K562 (cell line): ENCODE results near the gene PACS1. TPM values are rescaled to one million over a fixed set of nuclear protein-coding genes. Genes with fewer than 3 reads are reported as not detected.

Source experiments
- CTBP1 ChIP-seq: fragments of 450-650 bp; IDR thresholded peaks from 2 replicates; pipeline ENCODE4 v1.6.1; 2016; ENCODE audit warnings: borderline replicate concordance
- ELF1 ChIP-seq: fragments of 200-800 bp; sonication (Bioruptor generic); IDR thresholded peaks from 2 replicates; pipeline ENCODE4 v1.6.1; 2016; ENCODE audit warnings: missing genetic modification characterization, missing compliant biosample characterization
- GATA2 ChIP-seq: sonication (generic); formaldehyde crosslinking; IDR thresholded peaks from 2 replicates; pipeline ENCODE4 v1.4.0; 2020; ENCODE audit warnings: mild to moderate bottlenecking, missing genetic modification reagents
- GTF2E2 ChIP-seq: fragments of 200-800 bp; sonication (Bioruptor generic); IDR thresholded peaks from 2 replicates; pipeline ENCODE4 v1.6.1; 2016; ENCODE audit warnings: missing genetic modification characterization, missing compliant biosample characterization
- HMG20B ChIP-seq: fragments of 250-450 bp; sonication (Bioruptor Pico); IDR thresholded peaks from 2 replicates; pipeline ENCODE4 v1.5.0; 2021; ENCODE audit warnings: mild to moderate bottlenecking
- KDM2B ChIP-seq: fragments of 250-450 bp; sonication (Bioruptor Pico); IDR thresholded peaks from 2 replicates; pipeline ENCODE4 v1.8.0; 2021; ENCODE audit warnings: mild to moderate bottlenecking, moderate library complexity
- MCM7 ChIP-seq, 2 experiments: fragments of 450-650 bp; IDR thresholded peaks; 2 replicates each; pipeline ENCODE4 v1.6.1; 2016 to 2018
- RB1 ChIP-seq: fragments of 450-650 bp; IDR thresholded peaks from 2 replicates; pipeline ENCODE4 v1.6.1; 2017; ENCODE audit warnings: low read depth, mild to moderate bottlenecking
- SMAD4 ChIP-seq: fragments of 250-450 bp; sonication (Bioruptor Pico); conservative IDR thresholded peaks from 2 replicates; pipeline ENCODE4 v1.8.0; 2021; ENCODE audit warnings: inconsistent platforms, mild to moderate bottlenecking, moderate library complexity
- SMARCE1 ChIP-seq: fragments of 450-650 bp; IDR thresholded peaks from 2 replicates; pipeline ENCODE4 v1.7.1; 2016; ENCODE audit warnings: mild to moderate bottlenecking
- SP2 ChIP-seq: IDR thresholded peaks from 2 replicates; pipeline ENCODE4 v1.6.1; 2011; ENCODE audit warnings: mild to moderate bottlenecking, low read depth, low read length, moderate library complexity; ENCODE audit not compliant: poor library complexity, severe bottlenecking; ENCODE audit errors: extremely low read depth
- ZKSCAN3 ChIP-seq: fragments of 250-450 bp; sonication (Bioruptor Pico); IDR thresholded peaks from 2 replicates; pipeline ENCODE4 v1.4.0; 2020
- ZNF165 ChIP-seq: fragments of 250-450 bp; sonication (Bioruptor Pico); IDR thresholded peaks from 2 replicates; pipeline ENCODE4 v1.4.0; 2020; ENCODE audit warnings: borderline replicate concordance
- ZNF175 ChIP-seq: fragments of 200-800 bp; sonication (Bioruptor generic); IDR thresholded peaks from 2 replicates; pipeline ENCODE4 v1.6.1; 2016; ENCODE audit warnings: low read depth, mild to moderate bottlenecking, missing genetic modification characterization, missing compliant biosample characterization
- ZNF57 ChIP-seq: fragments of 450-650 bp; formaldehyde crosslinking; IDR thresholded peaks from 2 replicates; pipeline ENCODE4 v1.4.0; 2020; ENCODE audit warnings: mild to moderate bottlenecking, moderate library complexity
- ZNF76 ChIP-seq: fragments of 250-450 bp; sonication (Bioruptor Pico); IDR thresholded peaks from 2 replicates; pipeline ENCODE4 v1.4.0; 2020; ENCODE audit warnings: mild to moderate bottlenecking, moderate library complexity, borderline replicate concordance
- ZNF77 ChIP-seq: fragments of 250-450 bp; sonication (Bioruptor Pico); IDR thresholded peaks from 2 replicates; pipeline ENCODE4 v1.5.0; 2020
- polyA plus RNA-seq, 8 experiments: library from polyadenylated mRNA; depleted of rRNA in 4 of 8; stranded (reverse) in 5 of 8; unstranded in 3 of 8; fragments of >200 nt; fragmentation: Nextera tagmentation in 2 of 8; fragmentation: Illumina TruSeq in 1 of 8; extraction: Ambion mirVana in 2 of 8; extraction: Trizol in 1 of 8; gene quantifications; 2 replicates each; pipeline versions ENCODE4 v1.2.1 to v1.2.3, GENCODE V29; 2011 to 2014; ENCODE audit warnings: inconsistent platforms in 1 of 8, missing spikeins in 1 of 8
- total RNA-seq, 7 experiments: library from RNA; depleted of rRNA in 6 of 7; stranded (reverse); fragments of >200 nt in 6 of 7; fragmentation: Illumina TruSeq in 2 of 7; extraction: Trizol in 2 of 7; gene quantifications; 2 replicates each; pipeline versions ENCODE4 v1.2.1 to v1.2.3, GENCODE V29; 2011 to 2021; ENCODE audit warnings: low replicate concordance in 1 of 7
- TF ChIP-seq, protein P1 (sequence below), 2 experiments: fragments of 150-350 bp in 1 of 2; IDR thresholded peaks; 2 replicates each; pipeline ENCODE4 v1.6.1; 2012 to 2016; ENCODE audit warnings: low read depth in 2 of 2, low read length in 2 of 2, mild to moderate bottlenecking in 1 of 2, moderate library complexity in 1 of 2
- TF ChIP-seq, protein P2 (sequence below), 2 experiments: fragments of 450-650 bp; conservative IDR thresholded peaks; 2 replicates each; pipeline ENCODE4 v1.6.1; 2017; ENCODE audit warnings: mild to moderate bottlenecking in 2 of 2, moderate library complexity in 2 of 2
- TF ChIP-seq, protein P3 (sequence below): sonication (generic); formaldehyde crosslinking; IDR thresholded peaks from 2 replicates; pipeline ENCODE4 v1.8.1; 2023; ENCODE audit warnings: mild to moderate bottlenecking, missing genetic modification reagents

PACS1 gene
- total and polyA plus RNA-seq, 9 of the 15 experiments (the other 6 are each of a cell fraction or from before 2014, with no cell fraction given), result 0.34 to 28.1 (median 8.5) TPM

DNA sequence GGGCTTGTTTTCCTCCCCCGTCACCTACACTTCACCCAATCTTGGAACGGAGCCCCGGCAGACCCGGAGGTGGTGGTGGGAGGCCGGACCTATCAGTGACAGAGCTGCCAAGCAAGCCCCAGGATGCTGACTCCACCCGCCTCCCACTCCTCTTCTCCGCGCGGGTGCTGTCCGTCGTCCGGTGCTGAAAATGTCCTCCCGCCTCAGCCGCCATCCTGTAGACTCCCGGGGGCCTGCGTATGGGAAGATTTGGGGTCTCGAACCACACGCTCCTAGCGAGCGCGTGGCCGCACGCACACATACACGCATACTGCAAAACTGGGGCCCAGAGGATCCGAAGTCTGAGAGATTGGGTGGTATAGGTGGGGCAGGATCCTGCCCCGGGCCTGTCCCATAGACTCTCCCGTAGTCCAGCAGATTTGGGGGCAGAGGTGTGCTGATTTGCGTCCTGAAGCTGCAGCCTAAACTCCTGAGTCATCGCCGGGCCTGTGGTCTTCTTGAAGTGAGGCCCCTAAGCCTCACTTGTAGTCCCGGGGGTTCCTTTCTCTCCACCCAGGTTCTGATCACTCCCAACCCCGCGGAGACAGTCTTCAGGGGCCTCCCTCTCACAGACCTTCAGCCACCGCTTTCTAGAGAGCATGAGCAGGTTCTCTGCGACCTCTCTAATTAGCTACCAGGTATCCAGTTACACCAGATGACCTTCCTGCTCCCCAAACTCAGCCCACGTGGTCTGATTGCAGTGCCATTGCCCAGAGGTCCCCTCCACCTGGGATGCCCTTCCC lies 219.7 kb downstream of the PACS1 start (continued):
- TF ChIP-seq, protein P1, sequence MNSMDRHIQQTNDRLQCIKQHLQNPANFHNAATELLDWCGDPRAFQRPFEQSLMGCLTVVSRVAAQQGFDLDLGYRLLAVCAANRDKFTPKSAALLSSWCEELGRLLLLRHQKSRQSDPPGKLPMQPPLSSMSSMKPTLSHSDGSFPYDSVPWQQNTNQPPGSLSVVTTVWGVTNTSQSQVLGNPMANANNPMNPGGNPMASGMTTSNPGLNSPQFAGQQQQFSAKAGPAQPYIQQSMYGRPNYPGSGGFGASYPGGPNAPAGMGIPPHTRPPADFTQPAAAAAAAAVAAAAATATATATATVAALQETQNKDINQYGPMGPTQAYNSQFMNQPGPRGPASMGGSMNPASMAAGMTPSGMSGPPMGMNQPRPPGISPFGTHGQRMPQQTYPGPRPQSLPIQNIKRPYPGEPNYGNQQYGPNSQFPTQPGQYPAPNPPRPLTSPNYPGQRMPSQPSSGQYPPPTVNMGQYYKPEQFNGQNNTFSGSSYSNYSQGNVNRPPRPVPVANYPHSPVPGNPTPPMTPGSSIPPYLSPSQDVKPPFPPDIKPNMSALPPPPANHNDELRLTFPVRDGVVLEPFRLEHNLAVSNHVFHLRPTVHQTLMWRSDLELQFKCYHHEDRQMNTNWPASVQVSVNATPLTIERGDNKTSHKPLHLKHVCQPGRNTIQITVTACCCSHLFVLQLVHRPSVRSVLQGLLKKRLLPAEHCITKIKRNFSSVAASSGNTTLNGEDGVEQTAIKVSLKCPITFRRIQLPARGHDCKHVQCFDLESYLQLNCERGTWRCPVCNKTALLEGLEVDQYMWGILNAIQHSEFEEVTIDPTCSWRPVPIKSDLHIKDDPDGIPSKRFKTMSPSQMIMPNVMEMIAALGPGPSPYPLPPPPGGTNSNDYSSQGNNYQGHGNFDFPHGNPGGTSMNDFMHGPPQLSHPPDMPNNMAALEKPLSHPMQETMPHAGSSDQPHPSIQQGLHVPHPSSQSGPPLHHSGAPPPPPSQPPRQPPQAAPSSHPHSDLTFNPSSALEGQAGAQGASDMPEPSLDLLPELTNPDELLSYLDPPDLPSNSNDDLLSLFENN (IDR thresholded peaks at IDR 0.05; ENCODE audit: low read depth in 2 of 2, low read length in 2 of 2), result no peak
- TF ChIP-seq HMG20B, result no peak
- no peak for TF ChIP-seq MCM7 (IDR thresholded peaks at IDR 0.05)
- TF ChIP-seq ZNF165 (CRISPR knock-in tag), result no peak
- no peak for TF ChIP-seq ZKSCAN3
- peak; percentile 74; the same call in 1 of the 2 replicates for TF ChIP-seq RB1
- no peak for TF ChIP-seq SP2
- TF ChIP-seq ZNF175 (CRISPR knock-in tag), result peak; percentile 76; the same call in 1 of the 2 replicates
- TF ChIP-seq CTBP1, result peak; percentile 86
- TF ChIP-seq ZNF57, result no peak
- no peak for TF ChIP-seq GTF2E2 (tag)
- peak; percentile 76 for TF ChIP-seq SMARCE1
- TF ChIP-seq ZNF76 (CRISPR knock-in tag), result no peak
- TF ChIP-seq ZNF77 (CRISPR knock-in tag), result no peak
- peak; percentile 47; the same call in 1 of the 2 replicates for TF ChIP-seq SMAD4 (CRISPR knock-in tag)
- TF ChIP-seq GATA2 (CRISPR knock-in tag), result no peak
- no peak for TF ChIP-seq KDM2B (CRISPR knock-in tag)
- no peak for TF ChIP-seq ELF1 (tag)
- TF ChIP-seq, protein P2, sequence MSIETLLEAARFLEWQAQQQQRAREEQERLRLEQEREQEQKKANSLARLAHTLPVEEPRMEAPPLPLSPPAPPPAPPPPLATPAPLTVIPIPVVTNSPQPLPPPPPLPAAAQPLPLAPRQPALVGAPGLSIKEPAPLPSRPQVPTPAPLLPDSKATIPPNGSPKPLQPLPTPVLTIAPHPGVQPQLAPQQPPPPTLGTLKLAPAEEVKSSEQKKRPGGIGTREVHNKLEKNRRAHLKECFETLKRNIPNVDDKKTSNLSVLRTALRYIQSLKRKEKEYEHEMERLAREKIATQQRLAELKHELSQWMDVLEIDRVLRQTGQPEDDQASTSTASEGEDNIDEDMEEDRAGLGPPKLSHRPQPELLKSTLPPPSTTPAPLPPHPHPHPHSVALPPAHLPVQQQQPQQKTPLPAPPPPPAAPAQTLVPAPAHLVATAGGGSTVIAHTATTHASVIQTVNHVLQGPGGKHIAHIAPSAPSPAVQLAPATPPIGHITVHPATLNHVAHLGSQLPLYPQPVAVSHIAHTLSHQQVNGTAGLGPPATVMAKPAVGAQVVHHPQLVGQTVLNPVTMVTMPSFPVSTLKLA (conservative IDR thresholded peaks at IDR 0.05), result peak in 1 of 2 experiments; percentile 93; a peak in 3 of 4 replicates
- TF ChIP-seq, protein P3, sequence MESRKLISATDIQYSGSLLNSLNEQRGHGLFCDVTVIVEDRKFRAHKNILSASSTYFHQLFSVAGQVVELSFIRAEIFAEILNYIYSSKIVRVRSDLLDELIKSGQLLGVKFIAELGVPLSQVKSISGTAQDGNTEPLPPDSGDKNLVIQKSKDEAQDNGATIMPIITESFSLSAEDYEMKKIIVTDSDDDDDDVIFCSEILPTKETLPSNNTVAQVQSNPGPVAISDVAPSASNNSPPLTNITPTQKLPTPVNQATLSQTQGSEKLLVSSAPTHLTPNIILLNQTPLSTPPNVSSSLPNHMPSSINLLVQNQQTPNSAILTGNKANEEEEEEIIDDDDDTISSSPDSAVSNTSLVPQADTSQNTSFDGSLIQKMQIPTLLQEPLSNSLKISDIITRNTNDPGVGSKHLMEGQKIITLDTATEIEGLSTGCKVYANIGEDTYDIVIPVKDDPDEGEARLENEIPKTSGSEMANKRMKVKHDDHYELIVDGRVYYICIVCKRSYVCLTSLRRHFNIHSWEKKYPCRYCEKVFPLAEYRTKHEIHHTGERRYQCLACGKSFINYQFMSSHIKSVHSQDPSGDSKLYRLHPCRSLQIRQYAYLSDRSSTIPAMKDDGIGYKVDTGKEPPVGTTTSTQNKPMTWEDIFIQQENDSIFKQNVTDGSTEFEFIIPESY (CRISPR knock-in tag), result peak; percentile 69
